HG03558 (cell line): ENCODE measurements around the gene NOS2.
"Not testable (repeated sequence)": the region's sequence is repeated elsewhere in the genome, so short reads cannot be mapped to it uniquely, and the experiment has no call there.

Experiments used
- ATAC-seq: cut with Tn5 transposase; IDR thresholded peaks from one replicate; pipeline ENCODE4 v1.9.1; 2021; ENCODE audit warnings: moderate number of reproducible peaks; ENCODE audit not compliant: unreplicated experiment; ENCODE audit errors: extremely low read depth

NOS2 gene

DNA sequence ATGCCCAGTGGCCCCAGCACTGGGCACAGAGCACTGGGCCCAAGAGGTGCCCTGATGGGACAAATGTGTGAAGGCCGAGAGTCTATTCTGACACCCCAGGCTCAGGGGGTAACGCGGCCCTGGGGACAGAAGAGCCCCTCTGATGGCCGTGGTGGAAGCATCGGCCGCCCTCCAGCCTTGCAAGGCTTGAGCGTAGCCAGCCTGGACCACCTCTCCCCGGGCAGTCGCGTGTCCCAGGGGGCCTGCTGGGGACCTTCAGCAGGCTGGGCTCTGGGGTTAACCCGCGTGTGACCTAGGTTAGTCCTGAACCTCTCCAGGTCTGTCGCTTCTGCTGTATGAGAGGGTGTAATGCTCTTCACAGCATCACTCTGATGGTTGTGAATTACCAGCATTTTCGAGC lies 40.8 kb downstream of the NOS2 start:
- ATAC-seq, result no peak

DNA sequence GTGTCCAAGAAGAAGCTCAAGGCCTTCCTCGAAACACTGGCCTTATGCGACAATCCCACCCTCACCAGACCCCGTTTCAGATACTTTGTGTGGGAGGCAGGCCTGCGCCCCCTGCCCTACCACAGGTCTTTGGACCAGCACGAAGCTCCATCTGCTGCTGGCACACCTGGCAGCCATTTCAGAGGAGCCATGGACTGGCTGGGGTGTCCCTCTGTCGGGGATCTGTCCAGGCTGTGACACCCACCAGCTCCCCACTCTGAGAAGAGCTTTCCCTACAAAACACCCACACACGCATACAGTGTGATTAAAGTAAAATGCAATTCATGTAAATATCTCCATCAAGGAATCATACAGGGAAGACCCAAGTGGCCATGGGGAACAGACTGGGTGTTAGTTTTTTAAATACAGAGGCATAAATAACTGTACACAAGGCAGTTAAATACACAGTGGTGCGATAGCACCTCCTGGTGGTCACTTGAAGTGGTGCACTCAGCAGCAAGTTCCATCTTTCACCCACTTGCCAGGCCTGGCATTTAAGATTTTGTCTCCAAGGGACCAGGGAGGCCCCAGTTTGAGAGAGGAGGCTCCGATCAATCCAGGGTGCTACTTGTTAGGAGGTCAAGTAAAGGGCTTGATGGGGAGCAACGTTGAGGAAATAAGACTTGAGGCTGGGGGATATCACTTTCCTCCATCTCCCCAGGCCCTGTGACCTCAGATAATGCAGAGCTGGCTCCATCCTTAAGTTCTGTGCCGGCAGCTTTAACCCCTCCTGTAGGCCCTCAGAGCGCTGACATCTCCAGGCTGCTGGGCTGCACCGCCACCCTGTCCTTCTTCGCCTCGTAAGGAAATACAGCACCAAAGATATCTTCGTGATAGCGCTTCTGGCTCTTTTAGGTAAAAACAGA lies 43.6 kb downstream of the NOS2 start:
- no peak for ATAC-seq

DNA sequence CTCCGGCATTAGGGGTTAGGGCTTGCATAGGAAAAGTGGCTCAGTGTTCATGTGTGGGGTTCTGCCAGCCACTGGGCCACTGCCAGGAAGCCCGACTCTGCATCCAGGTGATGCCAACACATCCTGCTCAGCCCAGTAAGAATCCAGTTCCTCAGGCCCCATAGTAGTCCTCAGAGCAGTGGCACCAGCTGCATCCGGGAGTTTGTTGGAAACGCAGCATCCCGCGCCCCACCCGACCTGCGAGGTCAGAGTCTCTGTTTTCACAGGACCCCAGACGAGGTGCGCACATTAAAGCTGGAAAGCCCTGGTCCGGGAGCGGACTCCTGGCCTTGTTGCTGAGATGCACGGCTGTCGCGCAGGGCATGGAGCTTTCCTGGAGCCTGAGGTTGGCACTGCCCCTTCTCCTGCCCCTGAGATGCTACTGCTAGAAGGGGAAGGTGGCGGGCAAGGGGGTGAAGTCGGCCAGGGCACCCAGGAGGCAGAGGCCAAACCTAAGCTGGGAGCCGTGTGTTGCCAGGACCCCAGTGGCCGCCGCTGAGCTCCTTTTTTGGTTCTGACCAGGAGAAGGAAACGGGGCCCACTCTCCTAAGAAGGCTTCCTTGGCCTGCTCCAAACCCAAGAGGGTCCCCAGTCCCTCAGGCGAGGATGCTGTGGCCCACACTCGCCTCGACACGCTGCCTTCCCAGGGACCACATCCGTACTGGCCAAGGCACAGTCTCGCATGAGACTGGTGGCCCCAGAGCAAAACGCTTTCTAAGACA lies 44.4 kb downstream of the NOS2 start:
- no peak for ATAC-seq

- no peak for ATAC-seq
Measured at GRCh38 chr17:27754549-27754948, 45.8 kb downstream of the NOS2 start.

DNA sequence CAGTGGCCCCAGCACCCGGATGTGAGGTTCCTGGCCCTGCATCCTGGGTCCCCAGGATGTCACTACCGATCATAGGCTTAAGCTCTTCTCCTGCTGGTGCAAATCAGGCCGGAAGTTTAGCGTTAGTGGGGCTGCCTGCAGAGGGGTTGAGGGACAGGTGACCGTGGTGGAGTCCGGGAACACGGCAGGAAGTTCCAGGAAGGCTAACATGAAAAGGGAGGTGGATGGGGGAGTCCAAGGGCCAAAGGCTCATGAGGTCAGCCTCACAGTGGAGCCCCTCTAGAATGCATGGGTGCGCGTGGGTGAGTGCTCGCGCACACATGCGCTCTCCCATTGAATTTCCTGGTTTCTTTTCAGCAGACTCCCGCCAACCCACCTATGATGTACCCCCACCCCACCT lies 46.6 kb downstream of the NOS2 start:
- ATAC-seq, result not testable (repeated sequence)

- not testable (repeated sequence) for ATAC-seq
Measured at GRCh38 chr17:27752831-27753619, 47.3 kb downstream of the NOS2 start.

GRCh38 chr17:27751622-27752490 lies 48.5 kb downstream of the NOS2 start:
- ATAC-seq, result no peak

DNA sequence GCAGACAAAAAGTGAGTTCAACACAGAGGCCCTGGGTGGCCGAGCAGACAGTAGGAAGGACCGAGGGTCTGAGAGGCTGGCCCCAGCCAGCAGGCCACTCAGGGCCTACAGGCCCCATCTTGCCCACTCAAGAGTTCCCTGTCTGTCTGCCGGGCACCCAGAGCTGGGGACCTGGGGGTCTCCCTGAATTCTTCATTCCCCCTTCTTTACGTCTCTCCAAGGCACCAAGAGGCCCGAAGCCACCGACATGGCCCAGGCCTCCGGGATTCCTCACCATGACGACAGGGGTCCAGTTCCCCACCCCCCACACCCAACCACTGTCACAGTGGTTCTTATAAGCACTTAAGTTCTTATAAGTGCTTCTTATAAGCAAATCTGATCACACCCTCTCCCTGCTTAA lies 49.2 kb downstream of the NOS2 start:
- no peak for ATAC-seq

GRCh38 chr17:27749562-27750150 lies 50.7 kb downstream of the NOS2 start:
- not testable (repeated sequence) for ATAC-seq

DNA sequence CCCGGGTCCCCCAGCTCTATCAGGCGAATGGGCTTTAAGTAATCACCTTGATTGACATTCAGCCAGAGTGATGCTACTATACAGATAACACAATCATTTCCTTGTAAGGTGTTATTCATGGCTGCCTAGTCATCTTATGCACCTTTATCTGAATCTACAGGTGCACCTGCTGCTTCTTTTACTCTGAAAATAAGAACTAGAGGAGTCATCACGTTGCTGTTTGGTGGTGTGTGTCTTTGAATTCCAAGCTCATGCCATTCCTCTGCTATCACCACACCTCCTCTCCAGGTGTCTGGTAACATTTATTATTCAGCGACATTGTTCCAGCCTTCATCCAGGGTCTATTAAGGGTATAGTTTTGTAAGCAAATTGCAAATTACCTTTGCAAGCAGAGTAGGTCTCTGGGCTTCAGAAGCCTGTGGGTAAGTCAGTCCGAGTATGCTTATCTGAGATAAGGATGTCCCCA lies 51.9 kb downstream of the NOS2 start:
- no peak for ATAC-seq

GRCh38 chr17:27747462-27748359 lies 52.6 kb downstream of the NOS2 start:
- no peak for ATAC-seq

DNA sequence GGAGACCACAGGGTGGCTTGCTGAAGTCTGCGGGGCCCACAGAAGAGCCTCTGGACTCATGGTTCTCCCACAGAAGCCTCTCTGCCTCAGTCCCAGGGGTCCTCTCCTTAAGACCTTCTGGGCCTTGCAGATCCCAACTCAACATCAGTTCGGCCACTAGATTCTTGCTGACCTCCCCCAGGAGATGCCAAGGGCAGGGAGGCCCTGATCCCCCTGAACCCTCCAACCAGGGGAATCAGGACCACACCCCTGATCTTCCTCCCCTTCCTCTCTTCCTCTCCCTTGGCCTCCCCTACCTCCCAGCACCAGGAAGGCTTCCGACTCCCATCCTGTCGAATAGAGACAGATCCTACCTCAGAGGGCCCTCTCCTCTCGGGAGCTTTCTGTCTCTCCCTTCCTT lies 53.4 kb downstream of the NOS2 start:
- no peak for ATAC-seq

- ATAC-seq, result not testable (repeated sequence)
Measured at GRCh38 chr17:27746320-27746719, 54.0 kb downstream of the NOS2 start.

DNA sequence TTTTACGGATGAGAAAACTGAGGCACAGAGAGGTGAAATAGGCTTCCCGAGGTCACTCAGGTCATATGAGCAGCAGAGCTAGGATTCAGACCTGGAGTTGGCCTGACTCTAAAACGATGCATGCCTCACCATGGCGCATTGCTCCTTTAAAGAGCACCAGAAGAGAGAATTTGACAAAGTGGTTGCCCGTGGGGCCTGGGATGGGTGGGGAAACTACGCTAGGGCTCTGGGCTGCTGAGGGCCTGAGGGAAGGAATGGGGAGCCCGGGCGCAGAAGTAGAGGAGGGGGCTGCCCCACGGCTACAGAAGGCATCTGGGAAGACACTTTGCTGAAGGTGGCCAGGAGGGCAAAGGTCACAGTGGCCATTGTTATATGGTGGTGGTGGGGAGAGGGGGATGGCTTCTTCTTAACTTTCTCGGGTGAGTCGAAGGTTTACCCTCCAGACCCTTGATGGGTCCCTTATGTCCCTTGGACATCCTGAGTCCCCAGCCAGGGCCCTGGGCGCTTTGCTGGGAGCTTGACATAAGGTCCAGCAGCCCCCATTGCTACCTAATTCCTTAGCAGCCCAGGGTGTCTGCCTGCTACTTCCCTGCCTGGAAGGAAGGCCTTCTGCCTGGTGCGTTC lies 55.0 kb downstream of the NOS2 start:
- ATAC-seq, result not testable (repeated sequence)

DNA sequence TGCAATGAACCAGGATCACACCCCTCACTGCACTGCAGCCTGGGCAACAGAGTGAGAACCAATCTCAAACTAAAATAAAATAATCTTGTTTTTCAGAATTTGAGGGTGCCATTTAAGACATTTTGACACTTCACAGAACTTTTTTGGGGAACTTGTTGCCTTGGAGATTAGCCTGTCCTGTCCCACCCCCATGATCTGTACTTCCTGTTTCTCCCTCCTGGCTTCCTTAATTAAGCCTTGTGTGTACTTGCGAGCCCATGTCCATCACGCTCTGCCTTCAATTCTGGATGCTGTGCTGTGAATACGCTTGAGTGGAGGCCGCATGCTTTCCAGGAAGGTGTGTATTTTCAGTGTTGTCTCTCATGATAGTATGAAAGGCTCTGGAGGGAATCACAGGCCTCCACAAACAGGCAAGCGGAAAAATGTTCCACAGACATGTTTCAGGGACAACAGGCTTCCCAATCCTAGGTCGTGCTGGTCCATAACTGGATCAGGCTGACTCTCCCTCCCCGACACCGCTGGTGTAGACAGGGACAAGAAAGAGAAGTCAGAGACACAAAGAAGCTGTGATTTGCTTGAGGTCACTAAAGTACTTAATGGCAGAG lies 56.9 kb downstream of the NOS2 start:
- no peak for ATAC-seq

- no peak for ATAC-seq
Measured at GRCh38 chr17:27741971-27742575, 58.3 kb downstream of the NOS2 start.

DNA sequence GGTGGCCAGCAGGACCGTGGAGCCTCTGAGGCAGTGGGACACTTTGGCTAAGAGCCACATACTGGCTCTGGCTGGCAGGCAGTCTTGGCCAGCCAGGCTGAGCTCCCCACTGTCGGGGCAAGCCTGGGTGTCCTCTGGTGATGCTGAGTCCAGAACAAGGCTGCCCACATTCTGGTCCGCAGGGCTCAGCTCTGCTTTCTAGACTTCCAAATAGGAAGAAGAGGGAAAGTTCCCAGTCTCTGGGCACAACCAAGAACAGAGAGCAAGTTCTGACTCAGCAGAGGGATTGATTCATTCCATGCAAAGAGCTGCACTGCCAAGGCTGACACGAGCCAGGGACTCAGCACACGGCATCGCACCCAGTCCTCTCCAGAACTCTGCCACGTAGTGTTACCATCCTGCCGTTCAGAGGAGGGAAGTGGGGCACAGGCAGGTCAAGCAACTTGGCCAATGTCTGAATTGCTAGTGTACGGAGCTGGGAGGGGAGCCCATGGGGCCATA lies 58.9 kb downstream of the NOS2 start:
- no peak for ATAC-seq
